HG02970 (cell line): ENCODE results near the gene TRIM3.

Experiments used
- ATAC-seq: cut with Tn5 transposase; IDR thresholded peaks from one replicate; pipeline ENCODE4 v1.9.1; 2021; ENCODE audit warnings: mild to moderate bottlenecking, moderate library complexity, moderate number of reproducible peaks; ENCODE audit not compliant: unreplicated experiment, low FRiP score

Gene TRIM3

DNA sequence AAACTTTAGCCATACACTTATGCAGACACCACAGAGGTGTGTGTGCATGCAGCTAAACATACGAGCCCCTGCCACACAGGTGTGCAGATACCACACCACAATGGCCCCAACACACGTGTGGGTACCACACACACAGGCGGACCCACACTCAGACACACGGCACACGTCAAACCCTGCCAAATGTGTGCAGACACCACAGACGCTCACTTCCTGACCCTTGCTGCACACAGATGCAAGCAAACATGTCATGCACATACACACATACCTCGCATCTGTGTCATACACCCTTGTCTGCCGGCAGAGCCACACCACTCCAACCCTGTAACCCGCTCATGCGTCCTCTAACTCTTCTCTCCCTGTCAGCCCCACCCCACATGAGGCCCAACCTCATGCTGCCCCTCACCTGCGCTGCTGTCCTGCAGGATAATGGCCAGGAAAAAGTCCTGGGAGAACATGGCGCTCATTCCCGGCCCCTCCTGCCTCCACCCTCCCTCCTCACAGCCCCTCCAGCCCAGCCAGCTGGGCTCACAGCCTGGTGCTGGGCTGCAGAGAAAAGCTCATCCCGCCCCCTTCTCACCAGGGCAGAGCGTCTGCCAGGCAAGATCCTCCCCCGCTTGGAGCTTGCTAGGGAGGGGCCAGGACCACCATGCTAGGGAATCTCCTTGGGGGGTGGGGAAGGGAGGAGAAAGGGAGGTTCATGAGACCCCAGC lies 69.2 kb downstream of the TRIM3 start:
- no peak for ATAC-seq

DNA sequence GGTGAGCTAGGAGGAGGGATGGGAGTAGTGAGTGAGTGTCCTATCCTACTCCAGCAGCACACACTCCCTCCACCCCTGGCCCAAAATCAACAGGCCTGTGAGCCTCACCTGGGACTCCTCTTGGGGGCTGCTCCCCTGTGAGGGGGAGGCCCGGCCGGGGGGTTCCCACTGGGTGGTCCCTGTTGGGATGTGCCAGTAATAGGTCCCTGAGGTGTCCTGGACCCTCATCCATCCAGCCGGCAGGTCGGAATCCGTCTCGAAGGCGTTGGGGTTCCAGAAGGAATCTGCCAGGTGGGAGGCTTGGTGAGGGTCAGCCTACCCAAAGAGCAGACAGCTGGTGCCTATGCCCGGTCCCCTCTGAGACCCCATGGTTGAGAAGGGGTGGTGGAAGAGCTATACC lies 70.2 kb downstream of the TRIM3 start:
- no peak for ATAC-seq

DNA sequence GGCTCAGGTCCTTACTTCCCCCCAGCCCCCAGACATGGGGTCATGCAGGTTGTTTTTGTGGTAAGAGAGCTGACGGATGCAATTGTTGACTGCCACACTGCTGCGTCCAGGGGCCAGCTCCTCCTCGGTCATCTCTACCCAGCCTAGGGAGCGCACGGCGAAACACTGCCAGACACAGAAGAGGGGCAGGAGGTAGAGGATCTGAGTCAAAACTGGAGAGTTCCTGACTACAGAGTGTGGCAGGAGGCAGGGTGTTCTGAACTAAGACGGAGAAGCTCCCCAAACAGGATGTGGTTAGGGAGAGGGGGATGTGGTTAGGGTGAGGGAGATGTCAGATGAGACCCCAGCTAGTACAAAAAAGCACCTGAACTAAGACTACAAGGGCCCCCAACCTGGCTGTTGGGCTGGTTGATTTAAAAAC lies 71.2 kb downstream of the TRIM3 start:
- peak; percentile 61 for ATAC-seq

DNA sequence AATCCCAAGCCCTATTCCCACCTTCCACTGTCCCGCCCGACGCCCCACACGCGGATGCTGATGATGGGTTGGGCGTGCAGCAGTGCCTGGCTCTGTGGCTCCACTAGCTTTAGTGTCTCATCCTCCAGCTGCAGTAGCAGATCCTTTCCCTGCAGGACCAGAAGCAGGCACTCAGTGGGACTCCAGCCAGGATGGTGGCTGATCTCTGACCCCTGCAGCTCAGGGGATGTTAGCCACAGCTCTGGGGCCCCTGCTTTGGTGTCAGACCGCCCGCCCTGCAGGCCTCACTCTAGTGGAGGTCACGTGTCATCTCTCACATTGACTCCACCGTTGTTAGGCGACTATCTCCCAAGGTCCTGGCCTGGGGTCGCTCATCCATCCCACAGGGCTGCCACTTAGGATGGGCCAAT lies 71.7 kb downstream of the TRIM3 start:
- ATAC-seq, result peak; percentile 12

DNA sequence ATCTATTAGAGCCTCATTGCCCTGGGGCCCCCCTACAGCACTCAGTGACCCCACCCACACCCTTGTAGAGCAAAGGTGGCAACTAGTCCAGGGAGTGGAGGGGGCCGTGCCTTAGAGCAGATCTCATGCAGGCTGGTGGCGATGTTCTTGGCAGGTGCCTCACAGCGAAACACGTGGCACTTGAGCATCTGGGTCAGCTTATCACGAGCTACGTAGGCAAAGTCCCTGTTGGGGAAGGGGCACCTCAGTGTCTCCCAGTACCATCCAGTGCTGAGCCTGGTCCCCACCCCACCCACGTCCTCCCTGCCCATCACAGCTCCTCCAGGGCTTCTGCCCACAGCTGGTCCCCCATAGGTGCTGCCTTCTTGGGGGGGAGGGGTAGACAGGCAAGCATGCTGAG lies 72.3 kb downstream of the TRIM3 start:
- ATAC-seq, result no peak

DNA sequence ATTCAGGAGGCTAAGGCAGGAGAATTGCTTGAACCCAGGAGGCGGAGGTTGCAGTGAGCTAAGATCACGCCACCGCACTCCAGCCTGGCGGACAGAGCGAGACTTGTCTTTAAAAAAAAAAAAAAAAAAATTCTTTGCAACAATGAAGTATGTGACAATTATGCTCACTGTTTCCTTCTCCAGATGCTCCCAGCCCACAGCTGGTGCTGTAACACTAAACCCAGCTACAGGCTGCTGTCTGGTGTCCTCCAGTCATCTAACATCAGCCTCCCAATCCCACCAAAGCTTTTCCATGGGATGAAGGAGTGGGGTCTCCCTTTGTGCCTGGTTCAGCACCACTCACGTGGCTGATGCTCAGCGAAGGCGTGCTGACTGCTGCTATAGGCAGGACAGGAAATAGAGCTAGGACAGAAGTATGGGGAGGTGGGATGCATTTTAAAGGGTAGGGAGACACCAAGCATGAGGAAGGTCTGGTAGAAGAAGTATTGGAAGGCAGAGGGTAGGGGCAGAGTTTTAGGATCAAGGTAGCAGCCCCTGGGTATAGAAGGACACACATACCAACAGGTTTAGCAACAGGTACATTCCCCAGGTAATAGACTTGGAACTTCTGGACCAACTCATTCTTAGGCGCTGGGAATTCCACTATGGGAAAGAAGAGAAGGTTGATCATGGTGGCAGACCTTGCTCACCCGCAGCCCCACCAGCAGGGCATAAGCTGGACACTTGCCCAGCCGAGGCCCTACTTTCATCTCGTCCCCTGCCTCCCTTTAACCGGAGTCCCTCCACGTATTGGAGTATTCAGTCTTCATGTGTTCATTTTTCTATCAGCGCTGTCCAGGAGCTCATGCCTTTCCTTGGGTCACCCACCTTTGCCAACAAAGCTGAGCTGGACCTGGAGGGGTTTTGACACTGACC lies 73.1 kb downstream of the TRIM3 start:
- no peak for ATAC-seq
